Prostate gland (tissue), 2 donors: ENCODE results near the gene B4GALNT1. TPM values are rescaled to one million over a fixed set of nuclear protein-coding genes. Genes with fewer than 3 reads are reported as not detected.
"Not testable (repeated sequence)": the region's sequence is repeated elsewhere in the genome, so short reads cannot be mapped to it uniquely, and the experiment has no call there.

Experiments used
- DNase-seq: peaks from one replicate; pipeline ENCODE4 v3.0.0-alpha.2; 2019; ENCODE audit warnings: low spot score
- H3K27ac ChIP-seq, 2 donors: fragments of 200-600 bp; sonication (generic); 2 replicates each; pipeline ENCODE4 v1.5.1; 2017 to 2019
- H3K27me3 ChIP-seq: fragments of 200-600 bp; sonication (generic); replicated peaks from 2 replicates; pipeline ENCODE4 v1.5.1; 2019; ENCODE audit not compliant: insufficient read depth
- H3K36me3 ChIP-seq, 2 donors: fragments of 200-600 bp; sonication (generic); 1 replicate in 1 of 2; 2 replicates in 1 of 2; pipeline versions ENCODE4 v1.5.1 to v1.8.1; 2017 to 2019
- H3K4me1 ChIP-seq: fragments of 200-600 bp; sonication (generic); replicated peaks from 2 replicates; pipeline ENCODE4 v1.5.1; 2019
- H3K4me3 ChIP-seq, 2 donors: fragments of 200-600 bp; sonication (generic); 2 replicates each; pipeline ENCODE4 v1.5.1; 2017 to 2019
- H3K9me3 ChIP-seq: fragments of 200-600 bp; sonication (generic); 2 replicates; pipeline ENCODE4 v1.5.1; 2017
- CTCF ChIP-seq, 4 experiments: fragments of 200-600 bp in 2 of 4; fragments of 450-650 bp in 2 of 4; sonication (generic) in 2 of 4; IDR thresholded peaks; 1 replicate in 3 of 4; 2 replicates in 1 of 4; pipeline ENCODE4 v1.5.1; 2016 to 2019; ENCODE audit warnings: antibody characterized with exemption in 4 of 4, mild to moderate bottlenecking in 2 of 4, moderate library complexity in 2 of 4
- POLR2A ChIP-seq: fragments of 450-650 bp; IDR thresholded peaks from one replicate; pipeline ENCODE4 v1.6.1; 2016; ENCODE audit warnings: antibody characterized with exemption, mild to moderate bottlenecking
- POLR2AphosphoS5 ChIP-seq: sonication (generic); formaldehyde crosslinking; IDR thresholded peaks from one replicate; pipeline ENCODE4 v1.6.1; 2017; ENCODE audit warnings: antibody characterized with exemption
- WGBS: methylation state at CpG from one replicate; pipeline ENCODE4 v1.1.5; 2018; 5-methylcytosine and 5-hydroxymethylcytosine counted together
- intact Hi-C: fragments of 100-400 bp; cut with DNase I; formaldehyde crosslinking; loops from one replicate; pipeline ENCODE4 v1.14.2; 2022
- total RNA-seq, 2 donors: library from RNA; depleted of rRNA; stranded (reverse); fragments of >200 nt; gene quantifications; one replicate each; pipeline ENCODE4 v1.1.0, GENCODE V29; 2016

B4GALNT1 gene
- total RNA-seq: 1 to 10 TPM; 2.2 to 6.7 TPM

GRCh38 chr12:57632958-57633840 is at the start of gene B4GALNT1:
Gene B4GALNT1, minus strand, starts transcription at chr12:57633201. Its CDS starts 1,069 bp downstream, at chr12:57632132.
- intact Hi-C loops: loop anchor here (5.0 kb wide), 1 partner anchor 59 kb away; the partner anchor contains the start of gene OS9
- no peaks in the 10 kb centered on the region for H3K36me3 ChIP-seq
- H3K9me3 ChIP-seq: no peaks in the 10 kb centered on the region
- TF ChIP-seq POLR2A: no peak
- TF ChIP-seq CTCF (IDR thresholded peaks at IDR 0.05): peak; percentile 40 to 85 (median 58)
- H3K4me1 ChIP-seq: peaks cover 3% of the 10 kb centered on the region
- no peaks in the 10 kb centered on the region for H3K27me3 ChIP-seq
- H3K4me3 ChIP-seq: peak within 1 kb of the TSS; percentile 41 to 42
- 5% methylated on average over 33 of the region's 58 CpGs for WGBS
- H3K27ac ChIP-seq: no peak within 1 kb of the TSS
- no peak for DNase-seq

- H3K4me1 ChIP-seq: no peaks in the 10 kb centered on the region
- H3K4me3 ChIP-seq: no peak overlapping the region
- no peaks in the 10 kb centered on the region for H3K27me3 ChIP-seq
- no peak overlapping the region for H3K27ac ChIP-seq
- intact Hi-C loops: no loop called here
- DNase-seq: no peak
- TF ChIP-seq POLR2A: no peak
- H3K36me3 ChIP-seq: no peaks in the 10 kb centered on the region
- no peaks in the 10 kb centered on the region for H3K9me3 ChIP-seq
These were observed 46.7 kb upstream of the B4GALNT1 start for GRCh38 chr12:57679697-57680096.

- intact Hi-C loops, H3K36me3 ChIP-seq, DNase-seq, H3K4me3 ChIP-seq, H3K27me3 ChIP-seq, H3K9me3 ChIP-seq, H3K4me1 ChIP-seq, H3K27ac ChIP-seq: not testable (repeated sequence)
- WGBS: 87% methylated on average over 9 of the region's 9 CpGs
These were observed 44.9 kb upstream of the B4GALNT1 start for GRCh38 chr12:57677947-57678346.

- H3K36me3 ChIP-seq: no peaks in the 10 kb centered on the region
- intact Hi-C loops: no loop called here
- DNase-seq: no peak
- WGBS: 89% methylated on average over 26 of the region's 29 CpGs
- no peak overlapping the region for H3K4me3 ChIP-seq
- H3K4me1 ChIP-seq: no peaks in the 10 kb centered on the region
- TF ChIP-seq CTCF (IDR thresholded peaks at IDR 0.05) (no peak), POLR2A (no peak), POLR2AphosphoS5 (no peak)
- H3K27me3 ChIP-seq: no peaks in the 10 kb centered on the region
- H3K27ac ChIP-seq: no peak overlapping the region
- no peaks in the 10 kb centered on the region for H3K9me3 ChIP-seq
These were observed 41.7 kb upstream of the B4GALNT1 start for GRCh38 chr12:57674691-57675090.

DNA sequence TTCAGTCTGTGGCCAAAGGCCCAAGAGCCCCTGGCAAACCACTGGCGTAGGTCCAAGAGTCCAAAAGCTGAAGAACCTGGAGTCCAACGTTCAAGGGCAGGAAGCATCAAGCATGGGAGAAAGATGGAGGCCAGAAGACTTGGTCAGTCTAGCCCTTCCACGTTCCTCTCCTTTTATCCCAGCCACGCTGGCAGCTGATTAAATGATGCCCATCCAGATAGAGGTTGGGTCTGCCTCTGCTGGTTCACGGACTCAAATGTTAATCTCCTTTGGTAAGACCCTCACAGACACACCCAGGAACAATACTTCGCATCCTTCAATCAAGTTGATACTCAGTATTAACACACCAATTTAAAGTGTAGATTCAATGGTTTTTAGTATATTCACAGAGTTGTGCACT is 39.8 kb upstream of the B4GALNT1 start:
- WGBS: 90% methylated on average over 6 of the region's 6 CpGs

GRCh38 chr12:57671811-57672210 is 38.8 kb upstream of the B4GALNT1 start:
- H3K27me3 ChIP-seq, H3K27ac ChIP-seq, intact Hi-C loops, H3K4me1 ChIP-seq, H3K9me3 ChIP-seq, DNase-seq, H3K4me3 ChIP-seq, H3K36me3 ChIP-seq: not testable (repeated sequence)
- 96% methylated on average over 3 of the region's 3 CpGs for WGBS

More for the DNA sequence above, 39.8 kb upstream of the B4GALNT1 start:
- Histone ChIP-seq H3K9me3 (no peaks in the 10 kb centered on the region), H3K36me3 (no peaks in the 10 kb centered on the region), H3K27ac (no peak overlapping the region), H3K4me1 (no peaks in the 10 kb centered on the region), H3K27me3 (no peaks in the 10 kb centered on the region), H3K4me3 (no peak overlapping the region)
- intact Hi-C loops: no loop called here
- no peak for DNase-seq
- TF ChIP-seq POLR2AphosphoS5 (no peak), POLR2A (no peak)

DNA sequence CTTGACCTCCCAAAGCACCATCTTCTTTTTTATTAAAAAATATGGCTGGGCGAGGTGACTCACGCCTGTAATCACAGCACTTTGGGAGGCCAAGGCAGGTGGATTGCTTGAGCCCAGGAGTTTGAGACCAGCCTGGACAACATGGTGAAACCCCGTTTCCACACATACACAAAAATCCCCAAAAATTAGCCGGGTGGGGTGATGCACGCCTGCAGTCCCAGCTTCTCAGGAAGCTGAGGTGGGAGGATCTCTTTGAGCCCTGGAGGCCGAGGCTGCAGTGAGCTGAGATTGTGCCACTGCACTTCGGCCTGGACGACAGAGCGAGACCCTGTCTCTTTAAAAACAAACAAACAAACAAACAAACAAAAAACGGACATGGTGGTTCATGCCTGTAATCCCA is 36.7 kb upstream of the B4GALNT1 start:
- H3K4me3 ChIP-seq, DNase-seq, intact Hi-C loops, H3K9me3 ChIP-seq, H3K27me3 ChIP-seq, H3K27ac ChIP-seq, H3K36me3 ChIP-seq, H3K4me1 ChIP-seq: not testable (repeated sequence)
- WGBS: 77% methylated on average over 10 of the region's 10 CpGs
